Panc1 (cell line): ENCODE data around the gene MSI2. TPM values are rescaled to one million over a fixed set of nuclear protein-coding genes. Genes with fewer than 3 reads are reported as not detected.

Experiments
- ATAC-seq: fragments of 200-7000 bp; cut with Tn5 transposase; 2 replicates; pipeline ENCODE4 v1.9.1; 2020; ENCODE audit warnings: mild to moderate bottlenecking, moderate library complexity
- BruUV-seq: library from RNA; stranded (reverse); fragments of 400-500 nt; replicated peaks from 2 replicates; lab custom pipeline; 2021; lab: Mats Ljungman, UMichigan
- CTCF ChIA-PET: fragments of 300-600 bp; sonication (Branson Sonifier 250); formaldehyde crosslinking; loops from one replicate; lab custom pipeline; 2022; ENCODE audit warnings: antibody characterized with exemption; lab: Charles Lee
- POLR2A ChIA-PET: fragments of 300-600 bp; sonication (Branson Sonifier 250); formaldehyde crosslinking; loops from one replicate; lab custom pipeline; 2022; ENCODE audit warnings: antibody characterized with exemption; lab: Charles Lee
- DNase-seq: peaks from one replicate; pipeline ENCODE4 v3.0.0-alpha.2; 2010; ENCODE audit warnings: low read depth, low spot score
- H3K27ac ChIP-seq: 2 replicates; pipeline ENCODE4 v1.5.1; 2011; ENCODE audit warnings: mild to moderate bottlenecking, low read length, inconsistent platforms
- H3K27me3 ChIP-seq: fragments of 200-500 bp; sonication (Bioruptor generic); 2 replicates; pipeline ENCODE4 v1.6.0; 2014; ENCODE audit warnings: low read length, inconsistent platforms; ENCODE audit not compliant: control insufficient read depth, insufficient read depth
- H3K36me3 ChIP-seq: fragments of 200-500 bp; sonication (Bioruptor generic); 2 replicates; pipeline ENCODE4 v1.5.1; 2014; ENCODE audit warnings: inconsistent platforms, mild to moderate bottlenecking, low read length, moderate library complexity; ENCODE audit not compliant: control insufficient read depth, insufficient read depth
- H3K4me1 ChIP-seq: 2 replicates; pipeline ENCODE4 v1.5.1; 2011; ENCODE audit warnings: inconsistent platforms, mild to moderate bottlenecking, low read length, moderate library complexity; ENCODE audit not compliant: control insufficient read depth, insufficient read depth
- H3K4me3 ChIP-seq, 2 experiments: 2 replicates each; pipeline ENCODE4 v1.5.1; 2011 to 2012; ENCODE audit warnings: low read depth in 2 of 2, low read length in 2 of 2, mild to moderate bottlenecking in 2 of 2, inconsistent platforms in 1 of 2, moderate library complexity in 1 of 2
- H3K9me3 ChIP-seq: fragments of 200-500 bp; sonication (Bioruptor generic); 2 replicates; pipeline ENCODE4 v1.5.1; 2014; ENCODE audit warnings: low read depth, mild to moderate bottlenecking, inconsistent platforms, low read length, moderate library complexity; ENCODE audit not compliant: control insufficient read depth, insufficient read depth
- POLR2AphosphoS5 ChIP-seq: IDR thresholded peaks from 2 replicates; pipeline ENCODE4 v1.6.1; 2012; ENCODE audit warnings: mild to moderate bottlenecking, low read depth, low read length, moderate library complexity
- SIN3A ChIP-seq: IDR thresholded peaks from 2 replicates; pipeline ENCODE4 v1.6.1; 2012; ENCODE audit warnings: low read depth, mild to moderate bottlenecking, low read length, moderate library complexity, borderline replicate concordance; ENCODE audit not compliant: insufficient read depth
- TCF7L2 ChIP-seq: IDR thresholded peaks from 2 replicates; pipeline ENCODE4 v1.6.1; 2011; ENCODE audit warnings: mild to moderate bottlenecking, low read depth, low read length, inconsistent platforms
- in situ Hi-C: cut with HindIII; loops from 2 replicates; pipeline ENCODE4 v1.10.0; 2016; ENCODE audit warnings: low sequenced_read_pairs, low pct_unique_long_range_greater_than_20kb
- intact Hi-C: fragments of 100-400 bp; cut with micrococcal nuclease; formaldehyde crosslinking; loops from one replicate; pipeline ENCODE4 v1.10.0; 2022; ENCODE audit not compliant: unreplicated experiment
- total RNA-seq: library from RNA; stranded (reverse); gene quantifications from one replicate; pipeline ENCODE4 v1.2.1, GENCODE V29; 2021; ENCODE audit not compliant: unreplicated experiment
- TF ChIP-seq, protein P1 (sequence below), 2 experiments: IDR thresholded peaks; 2 replicates each; pipeline ENCODE4 v1.6.1; 2011 to 2012; ENCODE audit warnings: low read depth in 2 of 2, control low read depth in 1 of 2, low read length in 1 of 2, mild to moderate bottlenecking in 1 of 2, moderate library complexity in 1 of 2; ENCODE audit not compliant: insufficient read depth in 1 of 2
- TF ChIP-seq, protein P2 (sequence below): fragments of 450-650 bp; IDR thresholded peaks from 2 replicates; pipeline ENCODE4 v1.5.1; 2017; ENCODE audit warnings: mild to moderate bottlenecking

Gene MSI2
- total RNA-seq, 1 experiment from 2014 or later, result 38.5 TPM

DNA sequence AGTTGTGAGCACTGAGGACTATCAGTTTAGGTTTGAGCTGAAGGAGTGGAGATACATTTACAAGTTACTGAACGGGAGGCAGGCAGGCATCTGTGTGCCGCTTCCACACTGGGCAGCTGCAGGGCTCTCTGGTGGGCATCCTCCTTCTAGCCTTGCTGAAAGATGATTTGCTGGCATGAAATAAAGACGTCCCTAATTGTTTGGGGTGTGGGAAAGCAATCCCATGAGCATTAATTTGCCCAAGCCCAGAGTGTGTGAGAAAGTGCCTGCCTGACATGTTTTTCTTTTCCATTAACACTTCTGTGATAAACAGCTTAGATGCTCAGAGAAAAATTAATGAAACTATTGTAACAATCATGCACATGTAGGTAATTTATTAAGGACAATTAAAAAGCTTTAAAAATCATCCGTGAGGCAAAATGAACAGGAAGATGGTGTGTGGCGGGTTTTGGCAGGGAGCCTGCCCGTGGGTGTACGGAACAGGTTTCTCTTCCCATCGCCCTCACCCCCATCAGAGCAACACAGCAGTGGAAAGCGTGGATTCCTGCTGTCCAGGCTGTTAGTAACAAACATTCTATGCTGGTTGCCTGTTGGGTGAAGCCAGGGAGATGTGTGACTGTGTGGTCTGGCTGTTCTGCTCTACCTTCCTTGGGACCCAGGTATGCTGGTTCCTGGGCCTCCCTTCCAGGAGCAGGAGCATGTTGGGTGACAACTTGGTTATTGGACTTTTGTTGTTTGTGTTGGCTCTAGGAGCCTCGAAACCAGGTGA, 191.9 kb downstream of the MSI2 start:
- ChIA-PET POLR2A (no interaction called here), CTCF (no interaction called here)
- no peak overlapping the region for H3K4me3 ChIP-seq
- no peak overlapping the region for H3K27ac ChIP-seq
- ATAC-seq, result no peak
- H3K27me3 ChIP-seq, result no peaks in the 10 kb centered on the region
- intact Hi-C loops (no loop called here), in situ Hi-C loops (no loop called here)
- no peaks in the 10 kb centered on the region for H3K4me1 ChIP-seq
- H3K36me3 ChIP-seq, result no peaks in the 10 kb centered on the region
- no TSS peak for BruUV-seq
- TF ChIP-seq, protein P1, sequence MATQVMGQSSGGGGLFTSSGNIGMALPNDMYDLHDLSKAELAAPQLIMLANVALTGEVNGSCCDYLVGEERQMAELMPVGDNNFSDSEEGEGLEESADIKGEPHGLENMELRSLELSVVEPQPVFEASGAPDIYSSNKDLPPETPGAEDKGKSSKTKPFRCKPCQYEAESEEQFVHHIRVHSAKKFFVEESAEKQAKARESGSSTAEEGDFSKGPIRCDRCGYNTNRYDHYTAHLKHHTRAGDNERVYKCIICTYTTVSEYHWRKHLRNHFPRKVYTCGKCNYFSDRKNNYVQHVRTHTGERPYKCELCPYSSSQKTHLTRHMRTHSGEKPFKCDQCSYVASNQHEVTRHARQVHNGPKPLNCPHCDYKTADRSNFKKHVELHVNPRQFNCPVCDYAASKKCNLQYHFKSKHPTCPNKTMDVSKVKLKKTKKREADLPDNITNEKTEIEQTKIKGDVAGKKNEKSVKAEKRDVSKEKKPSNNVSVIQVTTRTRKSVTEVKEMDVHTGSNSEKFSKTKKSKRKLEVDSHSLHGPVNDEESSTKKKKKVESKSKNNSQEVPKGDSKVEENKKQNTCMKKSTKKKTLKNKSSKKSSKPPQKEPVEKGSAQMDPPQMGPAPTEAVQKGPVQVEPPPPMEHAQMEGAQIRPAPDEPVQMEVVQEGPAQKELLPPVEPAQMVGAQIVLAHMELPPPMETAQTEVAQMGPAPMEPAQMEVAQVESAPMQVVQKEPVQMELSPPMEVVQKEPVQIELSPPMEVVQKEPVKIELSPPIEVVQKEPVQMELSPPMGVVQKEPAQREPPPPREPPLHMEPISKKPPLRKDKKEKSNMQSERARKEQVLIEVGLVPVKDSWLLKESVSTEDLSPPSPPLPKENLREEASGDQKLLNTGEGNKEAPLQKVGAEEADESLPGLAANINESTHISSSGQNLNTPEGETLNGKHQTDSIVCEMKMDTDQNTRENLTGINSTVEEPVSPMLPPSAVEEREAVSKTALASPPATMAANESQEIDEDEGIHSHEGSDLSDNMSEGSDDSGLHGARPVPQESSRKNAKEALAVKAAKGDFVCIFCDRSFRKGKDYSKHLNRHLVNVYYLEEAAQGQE (IDR thresholded peaks at IDR 0.05; ENCODE audit: insufficient read depth in 1 of 2, low read depth in 2 of 2, low read length in 1 of 2), result no peak
- TF ChIP-seq POLR2AphosphoS5 (no peak), SIN3A (no peak), TCF7L2 (no peak)
- TF ChIP-seq, protein P2, sequence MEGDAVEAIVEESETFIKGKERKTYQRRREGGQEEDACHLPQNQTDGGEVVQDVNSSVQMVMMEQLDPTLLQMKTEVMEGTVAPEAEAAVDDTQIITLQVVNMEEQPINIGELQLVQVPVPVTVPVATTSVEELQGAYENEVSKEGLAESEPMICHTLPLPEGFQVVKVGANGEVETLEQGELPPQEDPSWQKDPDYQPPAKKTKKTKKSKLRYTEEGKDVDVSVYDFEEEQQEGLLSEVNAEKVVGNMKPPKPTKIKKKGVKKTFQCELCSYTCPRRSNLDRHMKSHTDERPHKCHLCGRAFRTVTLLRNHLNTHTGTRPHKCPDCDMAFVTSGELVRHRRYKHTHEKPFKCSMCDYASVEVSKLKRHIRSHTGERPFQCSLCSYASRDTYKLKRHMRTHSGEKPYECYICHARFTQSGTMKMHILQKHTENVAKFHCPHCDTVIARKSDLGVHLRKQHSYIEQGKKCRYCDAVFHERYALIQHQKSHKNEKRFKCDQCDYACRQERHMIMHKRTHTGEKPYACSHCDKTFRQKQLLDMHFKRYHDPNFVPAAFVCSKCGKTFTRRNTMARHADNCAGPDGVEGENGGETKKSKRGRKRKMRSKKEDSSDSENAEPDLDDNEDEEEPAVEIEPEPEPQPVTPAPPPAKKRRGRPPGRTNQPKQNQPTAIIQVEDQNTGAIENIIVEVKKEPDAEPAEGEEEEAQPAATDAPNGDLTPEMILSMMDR, result no peak
- no peak for DNase-seq
- H3K9me3 ChIP-seq, result no peaks in the 10 kb centered on the region

DNA sequence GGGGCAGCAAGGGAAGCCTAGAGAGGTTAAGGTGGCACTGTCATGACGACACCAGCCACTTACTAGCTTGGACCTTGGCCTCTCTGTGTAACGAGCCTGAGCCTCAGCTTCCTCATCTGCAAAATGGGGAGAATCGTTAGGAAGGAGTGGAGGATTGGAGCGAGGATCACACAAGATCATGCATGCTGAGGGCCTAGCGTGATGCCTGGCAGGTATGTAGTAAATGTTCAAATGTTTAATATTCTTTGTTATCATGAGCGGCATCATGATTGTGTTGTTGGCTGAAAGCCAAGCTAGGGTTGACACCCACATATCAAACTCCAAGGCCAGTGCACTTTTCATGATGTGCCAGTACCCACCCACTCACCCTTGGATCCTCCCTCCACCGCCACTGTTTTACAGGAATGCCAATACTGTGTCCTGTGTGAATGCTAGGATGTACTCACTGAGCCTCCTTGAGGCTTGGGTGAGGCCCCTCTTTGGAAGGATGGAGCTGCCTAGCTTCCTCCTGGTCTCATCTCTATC, 192.5 kb downstream of the MSI2 start:
- no peak for ATAC-seq
- intact Hi-C loops, result no loop called here

More for the DNA sequence above, 192.5 kb downstream of the MSI2 start:
- ChIA-PET POLR2A (no interaction called here), CTCF (no interaction called here)
- in situ Hi-C loops, result no loop called here
- TF ChIP-seq, protein P2, result no peak
- TF ChIP-seq TCF7L2 (no peak), POLR2AphosphoS5 (no peak), SIN3A (no peak)
- TF ChIP-seq, protein P1 (IDR thresholded peaks at IDR 0.05; ENCODE audit: insufficient read depth in 1 of 2, low read depth in 2 of 2, low read length in 1 of 2), result no peak
- H3K27me3 ChIP-seq, result no peaks in the 10 kb centered on the region
- no peaks in the 10 kb centered on the region for H3K36me3 ChIP-seq
- H3K4me3 ChIP-seq, result no peak overlapping the region
- H3K4me1 ChIP-seq, result no peaks in the 10 kb centered on the region
- no peak overlapping the region for H3K27ac ChIP-seq
- BruUV-seq, result no TSS peak
- DNase-seq, result no peak
- H3K9me3 ChIP-seq, result no peaks in the 10 kb centered on the region
